HG03060 (cell line): Measurements from ENCODE around the gene TPM4.

Experiments
- ATAC-seq: cut with Tn5 transposase; IDR thresholded peaks from one replicate; pipeline ENCODE4 v1.9.1; 2021; ENCODE audit warnings: low read depth, moderate number of reproducible peaks; ENCODE audit not compliant: unreplicated experiment

TPM4 gene

DNA sequence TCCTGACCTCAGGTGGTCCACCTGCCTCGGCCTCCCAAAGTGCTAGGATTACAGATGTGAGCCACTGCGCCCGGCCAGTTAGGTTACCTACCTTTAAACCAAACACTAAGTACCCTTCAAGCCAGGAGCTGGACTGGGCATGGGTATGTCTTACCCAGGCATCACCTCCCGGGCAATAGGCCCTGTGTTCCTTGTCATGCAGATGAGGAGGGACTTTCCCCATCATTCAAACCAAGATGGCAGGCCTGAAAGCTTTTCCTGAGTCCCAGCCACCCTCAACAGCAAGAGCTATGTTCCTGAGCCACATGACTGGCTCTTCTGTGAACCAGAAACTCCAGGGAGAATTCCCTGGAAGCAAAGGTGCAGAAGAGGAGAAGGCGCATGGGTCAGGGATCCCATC, 44.8 kb downstream of the TPM4 start:
- no peak for ATAC-seq

- no peak for ATAC-seq
Measured at GRCh38 chr19:16121967-16122366, 45.7 kb downstream of the TPM4 start.

DNA sequence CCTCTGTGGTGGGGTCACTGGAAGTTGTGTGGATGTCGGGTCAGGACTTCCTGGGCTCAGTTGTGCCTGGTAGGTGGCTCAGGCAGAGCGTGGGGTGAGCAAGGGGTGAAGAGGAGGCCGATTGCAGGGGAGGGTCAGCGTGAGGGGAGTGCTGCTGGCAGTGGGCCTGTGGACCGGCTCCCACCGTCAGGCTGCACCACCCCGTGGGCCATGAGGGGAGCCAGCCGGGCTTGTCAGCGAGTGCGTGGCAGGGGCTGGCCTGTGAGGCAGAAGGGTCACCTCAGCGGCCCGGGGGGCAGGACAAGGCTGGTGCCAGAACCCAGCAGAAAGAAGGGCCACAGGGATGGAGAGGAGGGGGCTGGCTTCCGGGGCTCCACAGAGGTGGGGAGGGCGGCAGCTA, 48.7 kb downstream of the TPM4 start:
- no peak for ATAC-seq

DNA sequence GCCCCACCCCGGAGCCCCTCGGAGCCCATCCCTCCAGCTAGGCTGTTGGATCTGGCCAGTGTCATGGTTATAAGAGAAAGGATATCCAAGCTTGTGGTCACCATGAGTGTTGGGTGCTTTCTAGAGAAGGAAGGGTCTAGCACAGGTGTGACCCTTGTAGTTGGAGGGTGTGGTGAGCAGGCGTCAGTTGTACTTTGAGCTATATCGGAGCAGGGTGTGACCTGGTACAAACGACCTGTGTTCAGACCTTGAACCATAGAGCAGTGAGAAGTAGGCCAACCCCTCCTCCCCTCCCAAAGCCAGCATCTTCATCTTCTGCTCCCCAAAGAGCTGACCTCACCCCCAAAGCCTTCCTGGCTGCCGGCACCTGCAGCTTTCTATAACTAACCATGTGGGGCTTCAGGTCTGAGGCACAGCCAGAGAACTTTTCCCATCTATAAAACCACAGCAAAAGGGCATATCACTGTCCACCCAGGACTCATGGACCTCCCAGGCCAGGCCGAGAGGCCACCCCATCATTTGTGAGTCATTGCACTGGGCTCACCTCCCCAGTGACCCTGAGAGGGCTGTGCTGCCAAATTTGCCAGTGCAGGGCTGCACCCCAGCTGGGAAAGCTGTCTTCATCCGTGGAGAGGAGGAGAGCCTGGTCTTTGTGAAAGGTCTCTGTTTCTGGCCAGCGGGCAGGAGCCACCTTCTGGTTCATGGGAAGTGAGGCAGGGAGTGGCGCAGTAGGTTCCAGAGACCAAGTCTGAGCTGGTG, 49.6 kb downstream of the TPM4 start:
- ATAC-seq, result no peak

DNA sequence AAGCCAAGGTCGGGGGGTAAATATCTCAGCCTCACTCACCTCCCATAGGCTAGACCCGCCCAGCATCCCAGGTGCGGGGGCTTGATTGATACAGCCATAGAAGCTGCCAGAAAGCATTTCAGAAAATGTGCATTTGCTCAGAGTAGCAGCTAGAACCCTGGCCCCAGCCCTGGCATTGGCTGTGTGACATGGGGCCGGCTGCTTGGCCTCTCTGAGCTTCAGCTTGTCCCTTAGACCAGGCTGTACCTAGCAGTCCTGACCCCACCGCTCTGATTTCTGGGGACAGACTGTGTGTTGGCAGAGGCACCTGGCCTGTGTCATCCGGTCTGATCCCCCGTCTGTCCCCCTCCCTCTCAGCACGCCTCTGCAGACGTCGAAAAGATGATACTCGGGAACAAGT, 50.8 kb downstream of the TPM4 start:
- no peak for ATAC-seq

- no peak for ATAC-seq
Measured at GRCh38 chr19:16127776-16128371, 51.6 kb downstream of the TPM4 start.

GRCh38 chr19:16131648-16132047, 55.4 kb downstream of the TPM4 start:
- ATAC-seq, result no peak

- ATAC-seq, result no peak
Measured at GRCh38 chr19:16133818-16134217, 57.5 kb downstream of the TPM4 start.

DNA sequence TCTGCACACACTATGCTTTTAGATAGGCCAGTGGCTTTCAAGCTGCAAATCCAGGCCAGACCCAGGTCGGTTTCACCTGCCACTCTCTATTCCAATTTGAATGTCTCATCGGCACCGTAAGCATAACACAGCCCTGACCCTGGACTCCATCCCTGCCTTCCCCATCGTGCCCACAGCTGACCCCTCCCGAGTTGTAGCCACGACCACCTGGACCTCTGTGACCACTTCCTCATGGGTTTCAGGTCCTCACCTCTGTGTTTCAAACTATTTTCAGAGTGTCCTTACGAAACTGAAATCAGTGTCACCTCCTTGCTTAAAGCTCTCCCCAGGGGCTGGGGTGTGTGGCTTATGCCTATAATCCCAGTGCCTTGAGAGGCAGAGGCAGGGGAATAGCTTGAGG, 58.2 kb downstream of the TPM4 start:
- no peak for ATAC-seq

GRCh38 chr19:16135430-16136127, 59.3 kb downstream of the TPM4 start:
- no peak for ATAC-seq

DNA sequence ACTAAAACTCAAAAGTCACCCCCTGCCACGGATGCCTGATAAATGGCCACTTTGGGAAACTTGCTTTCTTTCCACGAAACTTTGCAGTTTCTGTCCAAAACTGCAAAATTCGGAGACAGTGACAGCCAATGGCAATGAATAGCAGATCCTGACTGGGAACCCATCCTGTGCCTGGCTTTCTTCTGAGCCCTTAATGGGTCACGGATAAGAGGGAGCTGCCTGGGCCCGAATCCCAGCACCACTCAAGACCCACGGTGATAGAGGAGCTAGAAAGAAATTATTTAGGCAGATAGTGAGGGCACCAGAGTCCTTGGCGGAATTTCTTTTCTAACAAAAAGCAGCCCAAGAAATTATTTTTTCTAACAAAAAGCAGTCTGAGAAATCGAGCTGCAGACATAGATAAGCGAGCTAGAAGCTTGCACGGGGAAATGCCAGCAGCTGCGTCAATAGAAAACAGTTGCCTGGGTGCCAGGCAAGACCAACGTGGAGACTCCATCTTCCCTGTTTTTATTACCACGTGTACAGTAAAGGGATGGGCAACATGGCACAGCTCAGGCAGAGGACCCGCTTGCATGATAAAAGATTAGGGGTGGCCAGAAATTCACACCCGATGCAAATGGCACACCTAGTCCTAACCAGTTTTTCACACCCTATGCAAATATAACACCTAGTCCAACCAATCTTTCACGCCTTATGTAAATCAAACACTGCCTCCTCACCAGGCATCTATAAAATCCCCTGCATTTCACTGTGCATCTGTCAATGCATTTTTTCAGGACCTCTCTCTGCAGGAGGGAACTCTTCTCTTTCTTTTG, 60.1 kb downstream of the TPM4 start:
- no peak for ATAC-seq

DNA sequence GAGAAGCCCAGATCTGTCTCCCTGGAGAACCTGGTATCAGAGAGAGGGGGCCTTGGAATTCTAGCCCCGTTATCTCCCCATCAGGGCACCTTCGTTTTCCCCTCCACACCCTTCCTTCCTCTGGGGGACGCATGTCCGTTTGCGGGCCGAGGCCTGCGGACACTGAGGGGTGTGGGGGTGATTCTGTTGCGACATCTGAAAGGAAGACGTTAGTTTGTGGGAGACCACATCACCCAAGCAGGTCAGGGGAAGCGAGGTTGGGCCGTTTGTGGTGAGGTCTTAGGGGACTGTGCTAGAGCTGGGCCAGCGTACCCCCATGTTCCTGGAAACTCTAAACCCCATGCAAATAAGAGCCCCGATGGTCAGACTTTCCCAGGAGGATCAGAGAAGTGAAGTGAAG, 63.5 kb downstream of the TPM4 start:
- ATAC-seq, result no peak

DNA sequence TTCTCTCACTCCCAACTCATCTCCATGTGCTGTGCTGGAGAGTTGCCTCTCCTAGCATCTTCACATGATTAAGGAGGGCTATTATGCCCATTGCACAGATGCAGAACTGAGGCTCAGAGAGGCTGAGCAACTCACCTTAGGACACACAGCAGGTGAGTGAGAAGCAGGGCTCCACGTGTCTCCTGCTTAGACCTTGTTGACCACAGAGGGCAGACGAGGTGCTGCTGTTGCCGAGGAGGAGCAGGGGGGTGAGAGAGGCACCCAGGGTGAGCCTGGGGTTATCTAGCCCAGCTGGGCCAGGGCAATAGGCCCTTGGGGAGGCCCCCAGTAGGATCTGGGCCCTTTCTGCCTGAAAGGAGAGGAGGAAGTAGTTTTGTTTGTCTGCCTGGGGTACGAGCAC, 64.7 kb downstream of the TPM4 start:
- ATAC-seq, result no peak

DNA sequence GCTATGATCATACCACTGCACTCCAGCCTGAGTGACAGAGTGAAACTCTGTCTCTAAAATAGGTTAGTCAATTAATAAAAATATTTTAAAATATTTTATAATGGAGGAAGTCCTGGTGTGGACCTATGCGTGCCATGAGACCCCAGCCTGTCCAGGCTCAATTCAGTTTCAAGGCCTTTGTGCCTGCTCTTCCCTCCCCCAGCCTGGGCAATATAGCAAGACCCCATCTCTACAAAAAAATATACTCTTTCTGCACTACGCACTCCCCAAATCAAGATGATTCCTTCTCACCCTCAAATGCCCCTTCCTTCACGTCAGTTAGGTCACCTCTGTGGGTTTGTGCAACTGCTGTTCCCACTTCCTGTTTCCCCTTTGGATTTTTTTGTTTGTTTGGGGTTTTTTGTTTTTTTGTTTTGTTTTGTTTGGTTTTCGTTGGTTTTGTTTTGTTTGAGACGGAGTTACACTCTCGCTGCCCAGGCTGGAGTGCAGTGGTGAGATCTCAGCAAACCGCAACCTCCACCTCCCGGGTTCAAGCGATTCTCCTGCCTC, 65.8 kb downstream of the TPM4 start:
- ATAC-seq, result no peak

DNA sequence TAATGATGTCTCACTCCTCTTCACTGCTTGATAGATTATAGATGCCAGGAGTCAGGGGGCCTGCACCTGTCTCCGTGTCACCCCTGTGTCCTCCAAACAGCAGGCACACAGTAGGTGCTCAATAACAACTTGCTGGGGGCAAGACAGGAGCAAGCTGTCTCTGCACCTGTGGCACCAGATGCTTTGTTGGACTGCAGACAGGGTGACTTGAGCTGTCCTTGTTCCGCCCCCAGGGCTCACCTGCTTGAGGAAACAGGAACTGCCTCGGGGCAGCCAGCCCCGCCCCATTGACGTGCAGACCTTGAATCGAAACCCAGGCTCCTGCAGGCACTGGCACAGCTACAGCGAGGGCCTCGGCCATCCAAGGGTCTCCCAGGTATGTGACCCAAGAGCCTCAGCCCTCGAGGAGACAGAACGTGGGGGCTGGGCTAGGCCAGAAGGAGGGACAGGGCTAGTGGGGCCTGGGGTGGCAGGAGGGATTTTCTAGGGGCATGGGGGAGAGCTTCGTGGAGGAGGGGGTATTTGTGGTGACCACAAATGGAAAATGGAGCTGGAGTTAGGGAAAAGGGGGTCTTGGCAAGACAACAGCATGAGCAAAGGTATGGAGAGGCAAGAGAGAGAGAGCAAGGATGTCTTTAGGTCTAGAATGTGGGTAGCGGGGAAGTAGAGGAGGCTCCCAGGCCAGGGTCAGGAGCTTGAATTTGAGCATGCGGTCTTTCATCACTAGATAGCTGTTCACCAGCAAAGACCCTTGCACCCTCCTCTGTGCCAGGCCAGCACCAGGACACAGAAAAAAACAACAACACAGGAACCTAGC, 67.3 kb downstream of the TPM4 start, which contains the start of gene HSH2D:
HSH2D (plus strand) TSS at position 287 of the 817 bp plus-strand sequence. CDS start 5,066 bp downstream, outside the sequence.
- ATAC-seq, result no peak

GRCh38 chr19:16144216-16144581, 67.9 kb downstream of the TPM4 start:
- no peak for ATAC-seq

- no peak for ATAC-seq
Measured at GRCh38 chr19:16146112-16146511, 69.8 kb downstream of the TPM4 start.

DNA sequence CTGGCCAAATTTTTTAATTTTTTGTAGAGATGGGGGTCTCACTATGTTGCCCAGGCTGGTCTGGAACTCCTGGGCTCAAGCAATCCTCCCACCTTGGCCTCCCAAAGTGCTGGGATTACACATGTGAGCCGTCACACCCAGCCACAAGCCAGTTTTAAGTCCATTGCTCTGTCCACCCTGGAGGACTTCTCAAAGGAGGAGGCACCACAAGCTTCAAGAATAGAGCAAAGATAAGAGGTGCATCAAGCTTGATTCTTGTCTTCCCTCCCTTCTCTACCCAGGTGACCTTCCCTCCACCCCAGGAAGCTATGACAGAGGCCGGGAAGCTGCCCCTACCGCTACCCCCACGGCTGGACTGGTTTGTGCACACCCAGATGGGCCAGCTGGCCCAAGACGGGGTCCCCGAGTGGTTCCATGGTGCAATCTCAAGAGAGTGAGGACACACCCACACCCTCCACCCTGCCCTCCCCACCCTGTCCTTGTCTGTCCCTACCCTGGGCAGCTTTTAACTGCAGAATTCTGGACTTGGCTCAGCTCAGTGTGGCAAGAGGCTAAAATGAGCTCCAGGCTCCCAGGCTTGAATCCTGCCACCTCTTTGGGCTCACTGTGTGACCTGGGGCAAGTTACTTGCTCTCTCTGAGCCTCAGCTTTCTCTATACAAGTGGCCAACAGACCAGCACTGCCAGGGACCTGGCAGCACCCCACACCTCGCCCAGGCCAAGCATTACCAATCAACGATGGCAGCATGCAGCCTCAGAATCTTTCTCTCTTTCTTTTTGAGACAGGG, 72.3 kb downstream of the TPM4 start:
- no peak for ATAC-seq
